ENCODE measurements around the gene FAXDC2. TPM values are rescaled to one million over a fixed set of nuclear protein-coding genes. Genes with fewer than 3 reads are reported as not detected.

The FAXDC2 gene
- total and polyA plus RNA-seq, 9 of the 15 experiments (the other 6 are each of a cell fraction or from before 2014, with no cell fraction given) = 2.4 to 30.0 (median 9.9) TPM

GRCh38 chr5:154858972-154859871 lies 8.8 kb upstream of the FAXDC2 start (continued):
- TF ChIP-seq AFF1 (IDR thresholded peaks at IDR 0.05; ENCODE audit: low read depth in 1 of 2, partially characterized antibody in 2 of 2) (peak in 1 of 2 experiments; percentile 27), NUFIP1 (IDR thresholded peaks at IDR 0.05; ENCODE audit: partially characterized antibody) (peak; percentile 10), ZBTB43 (CRISPR knock-in tag; IDR thresholded peaks at IDR 0.05) (no peak), HDAC1 (IDR thresholded peaks at IDR 0.05) (peak in 1 of 2 experiments; percentile 65; a peak in 1 of 4 replicates), SRSF3 (IDR thresholded peaks at IDR 0.05; ENCODE audit: insufficient read depth, low read length) (no peak), COPS2 (conservative IDR thresholded peaks at IDR 0.05) (no peak), TBL1XR1 (IDR thresholded peaks at IDR 0.05; ENCODE audit: low read length in 2 of 2) (no peak), SMARCA4 (IDR thresholded peaks at IDR 0.05) (0 out of 2 replicates have a peak, but pooled peaks have one; percentile 6), GTF2F1 (IDR thresholded peaks at IDR 0.05; ENCODE audit: low read depth, low read length) (no peak), ZNF133 (CRISPR knock-in tag; IDR thresholded peaks at IDR 0.05) (no peak), CREB5 (CRISPR knock-in tag; IDR thresholded peaks at IDR 0.05) (no peak), CBFA2T3 (IDR thresholded peaks at IDR 0.05) (no peak), KAT8 (IDR thresholded peaks at IDR 0.05; ENCODE audit: low read depth) (no peak), SOX6 (IDR thresholded peaks at IDR 0.05) (peak; percentile 85), ZNF212 (CRISPR knock-in tag; IDR thresholded peaks at IDR 0.05) (no peak), POLR2H (tag; IDR thresholded peaks at IDR 0.05; ENCODE audit: low read depth) (no peak), POLR2AphosphoS5 (IDR thresholded peaks at IDR 0.05; ENCODE audit: control insufficient read depth, insufficient read depth, low read depth, low read length) (no peak), ZNF586 (CRISPR knock-in tag; conservative IDR thresholded peaks at IDR 0.05) (no peak), NR2C2 (CRISPR knock-in tag; IDR thresholded peaks at IDR 0.05) (no peak), NR2C2 (tag; IDR thresholded peaks at IDR 0.05) (peak; percentile 10; the same call in 1 of the 2 replicates), POLR2B (IDR thresholded peaks at IDR 0.05; ENCODE audit: low read depth, partially characterized antibody) (no peak), FOS (IDR thresholded peaks at IDR 0.05; ENCODE audit: extremely low read depth, insufficient read length) (no peak), FOXA3 (CRISPR knock-in tag; conservative IDR thresholded peaks at IDR 0.05 in 1 of 2, IDR thresholded peaks at IDR 0.05 in 1 of 2) (peak; percentile 15 to 68; a peak in 1 of 4 replicates)

All from K562 (cell line).